ENCODE measurements around the gene ZNF792. TPM values are rescaled to one million over a fixed set of nuclear protein-coding genes. Genes with fewer than 3 reads are reported as not detected.
A peak's percentile ranks its signal among the peaks of the same experiment; 100 is the strongest.
"Not testable (repeated sequence)": the region's sequence is repeated elsewhere in the genome, so short reads cannot be mapped to it uniquely, and the experiment has no call there.

The ZNF792 gene
- total and polyA plus RNA-seq, 5 experiments from 2014 or later, result 9.7 to 35.5 (median 18.7) TPM

DNA sequence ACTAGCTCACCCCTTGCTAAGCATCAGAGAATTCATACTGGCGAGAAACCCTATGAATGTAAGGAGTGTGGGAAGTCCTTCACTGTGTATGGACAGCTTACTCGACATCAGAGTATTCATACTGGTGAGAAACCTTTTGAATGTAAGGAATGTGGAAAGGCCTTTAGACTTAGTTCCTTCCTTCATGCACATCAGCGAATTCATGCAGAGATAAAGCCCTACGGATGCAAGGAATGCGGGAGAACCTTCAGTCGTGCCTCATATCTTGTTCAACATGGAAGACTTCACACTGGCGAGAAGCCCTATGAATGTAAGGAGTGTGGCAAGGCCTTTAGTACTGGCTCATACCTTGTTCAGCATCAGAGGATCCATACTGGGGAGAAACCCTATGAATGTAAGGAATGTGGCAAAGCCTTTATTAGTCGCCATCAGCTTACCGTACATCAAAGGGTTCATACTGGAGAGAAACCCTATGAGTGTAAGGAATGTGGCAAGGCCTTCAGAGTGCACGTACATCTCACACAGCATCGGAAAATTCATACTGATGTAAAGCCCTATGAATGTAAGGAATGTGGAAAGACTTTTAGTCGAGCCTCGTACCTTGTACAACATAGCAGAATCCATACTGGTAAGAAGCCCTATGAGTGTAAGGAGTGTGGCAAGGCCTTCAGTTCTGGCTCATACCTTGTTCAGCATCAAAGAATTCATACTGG is 20.0 kb downstream of the ZNF792 start:
- ATAC-seq (no peak), DNase-seq (no peak)
- no peaks in the 10 kb centered on the region for H3K27me3 Mint-ChIP-seq
- H3K9me3 Mint-ChIP-seq, result peaks cover 18 to 84% (median 54%) of the 10 kb centered on the region in 9 donors
- H3K27ac Mint-ChIP-seq, result no peak overlapping the region
- no peaks in the 10 kb centered on the region for H3K4me1 Mint-ChIP-seq
- H3K4me3 Mint-ChIP-seq, result no peak overlapping the region
- POLR2A ChIA-PET, result interaction anchor here (0.6 to 1.7 kb wide), 2 partner anchors 10 to 1175 kb away, joined by 5 to 8 read pairs; no protein-coding TSS in a partner anchor
- peaks cover 48 to 82% (median 58%) of the 10 kb centered on the region in 3 donors for H3K36me3 Mint-ChIP-seq

GRCh38 chr19:34938886-34939285 is 25.1 kb downstream of the ZNF792 start:
- Mint-ChIP-seq H3K36me3 (peaks cover 55 to 84% (median 68%) of the 10 kb centered on the region in 3 donors), H3K4me1 (peaks cover 0 to 1% (median 0%) of the 10 kb centered on the region in 4 donors), H3K27ac (no peak overlapping the region), H3K27me3 (no peaks in the 10 kb centered on the region), H3K9me3 (peaks cover 7 to 61% (median 40%) of the 10 kb centered on the region in 9 donors), H3K4me3 (no peak overlapping the region)
- POLR2A ChIA-PET, result no interaction called here
- DNase-seq (no peak), ATAC-seq (no peak)

GRCh38 chr19:34936184-34936583 is 27.8 kb downstream of the ZNF792 start:
- DNase-seq, result no peak
- Mint-ChIP-seq H3K36me3 (peaks cover 44 to 75% (median 70%) of the 10 kb centered on the region in 3 donors), H3K4me3 (no peak overlapping the region), H3K4me1 (peaks cover 0 to 1% (median 0%) of the 10 kb centered on the region in 4 donors), H3K9me3 (peaks cover 0 to 35% (median 16%) of the 10 kb centered on the region in 9 donors), H3K27me3 (no peaks in the 10 kb centered on the region), H3K27ac (no peak overlapping the region)
- no peak for ATAC-seq
- POLR2A ChIA-PET, result no interaction called here

DNA sequence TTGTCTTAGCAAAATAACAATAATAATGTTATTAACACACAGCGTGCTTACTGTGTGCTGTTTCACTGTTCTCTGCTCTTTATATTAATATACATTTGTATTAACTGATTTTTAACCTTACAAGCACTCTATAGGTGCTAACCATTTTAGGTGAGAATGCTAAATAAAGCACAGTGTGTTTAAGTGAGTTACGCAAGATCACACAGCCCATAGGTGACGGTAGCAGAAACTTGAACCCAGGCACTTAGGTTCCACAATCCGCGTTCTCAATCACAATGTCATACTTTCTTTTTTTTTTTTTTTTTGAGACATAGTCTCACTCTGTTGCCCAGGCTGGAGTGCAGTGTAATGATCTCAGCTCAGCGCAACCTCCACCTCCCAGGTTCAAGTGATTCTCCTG is 31.5 kb downstream of the ZNF792 start:
- no peak overlapping the region for H3K4me3 Mint-ChIP-seq
- DNase-seq (no peak), ATAC-seq (no peak)
- H3K4me1 Mint-ChIP-seq, result peaks cover 2 to 27% (median 14%) of the 10 kb centered on the region in 4 donors
- H3K36me3 Mint-ChIP-seq, result peaks cover 44 to 67% (median 66%) of the 10 kb centered on the region in 3 donors
- no peak overlapping the region for H3K27ac Mint-ChIP-seq
- POLR2A ChIA-PET, result interaction anchor here (0.6 kb wide), 1 partner anchor 444 kb away, joined by 3 read pairs; no protein-coding TSS in a partner anchor
- peaks cover 0 to 15% (median 8%) of the 10 kb centered on the region in 9 donors for H3K9me3 Mint-ChIP-seq
- no peaks in the 10 kb centered on the region for H3K27me3 Mint-ChIP-seq

DNA sequence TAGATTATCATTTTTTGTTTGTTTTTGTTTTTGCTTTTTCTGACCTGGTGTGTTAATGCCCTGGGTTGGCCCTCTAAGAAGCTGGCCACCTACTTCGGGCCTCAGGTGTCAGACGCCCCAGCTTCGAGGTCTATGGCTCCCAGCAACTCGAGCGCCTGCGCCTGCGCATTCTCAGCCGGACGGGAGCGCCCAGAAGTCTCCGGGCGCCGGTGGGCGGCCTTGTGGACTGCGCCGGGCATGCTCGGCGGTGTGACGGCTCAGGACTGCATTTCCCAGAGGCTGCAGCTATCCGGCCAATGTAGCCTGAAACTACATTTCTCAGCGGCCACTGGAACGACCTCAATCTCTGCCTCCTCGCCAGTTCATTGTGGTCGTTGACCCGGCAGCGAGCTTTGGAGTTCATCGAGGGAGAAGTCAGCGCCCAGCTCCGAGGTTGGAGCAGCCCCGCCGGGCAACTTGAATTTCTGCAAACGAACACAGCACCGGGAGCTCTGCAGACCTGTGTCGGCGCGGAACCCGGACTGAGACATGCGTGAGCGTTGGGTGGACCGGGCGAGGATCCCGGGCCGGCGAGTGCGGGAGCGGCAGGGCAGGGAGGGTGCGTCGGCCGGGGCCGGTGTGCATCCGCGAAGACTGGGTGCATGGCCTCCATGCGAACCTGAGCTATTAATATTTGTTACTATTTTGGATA is 37.2 kb downstream of the ZNF792 start, which contains the start of gene ZNF30:
Gene ZNF30, plus strand, starts transcription at position 219 of the 691 bp plus-strand sequence. CDS start 3,045 bp downstream, outside the sequence.
- Mint-ChIP-seq H3K36me3 (peaks cover 13 to 23% (median 17%) of the 10 kb centered on the region in 3 donors), H3K4me1 (peaks cover 4 to 36% (median 21%) of the 10 kb centered on the region in 4 donors), H3K9me3 (no peaks in the 10 kb centered on the region), H3K27ac (peak within 1 kb of the TSS; percentile 52 to 90 (median 81)), H3K27me3 (peaks cover 0 to 2% (median 0%) of the 10 kb centered on the region in 5 donors), H3K4me3 (peak within 1 kb of the TSS; percentile 89 to 94 (median 92))
- DNase-seq (peak; percentile 52 to 89 (median 77)), ATAC-seq (peak; percentile 99)
- POLR2A ChIA-PET, result interaction anchor here (0.6 to 2.5 kb wide), 12 partner anchors 13 to 1082 kb away, joined by 3 to 17 read pairs (median 4); partner anchors contain the start of genes SCGB2B2, ZNF302, ZNF599 and ZNF792

DNA sequence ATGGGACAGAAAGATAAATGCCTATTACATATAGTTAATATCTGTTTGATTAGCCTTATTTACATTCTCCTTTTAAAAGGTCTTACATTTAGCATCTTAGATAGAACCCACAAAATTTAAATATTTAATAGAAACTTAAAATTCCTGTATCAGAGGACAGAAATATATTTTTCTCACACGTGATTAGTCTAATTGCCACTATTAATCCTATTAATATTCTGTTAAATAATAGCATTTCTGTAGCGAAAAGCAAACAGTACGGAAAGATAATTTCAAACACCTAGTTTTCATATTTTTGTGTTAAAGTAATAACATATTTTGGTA is 37.7 kb downstream of the ZNF792 start:
- ATAC-seq (no peak), DNase-seq (no peak)
- Mint-ChIP-seq H3K4me1 (peaks cover 4 to 36% (median 21%) of the 10 kb centered on the region in 4 donors), H3K27me3 (peaks cover 0 to 2% (median 0%) of the 10 kb centered on the region in 5 donors), H3K36me3 (peaks cover 11 to 18% (median 12%) of the 10 kb centered on the region in 3 donors), H3K27ac (peak overlapping the region in 6 of 10 donors; percentile 52 to 90 (median 84)), H3K9me3 (no peaks in the 10 kb centered on the region), H3K4me3 (peak overlapping the region in 9 of 10 donors; percentile 89 to 94 (median 91))
- POLR2A ChIA-PET, result interaction anchor here (0.6 to 2.5 kb wide), 9 partner anchors 19 to 1083 kb away, joined by 3 to 17 read pairs (median 4); partner anchors contain the start of genes SCGB2B2, ZNF302, ZNF599 and ZNF792

GRCh38 chr19:34925278-34925855 is 38.7 kb downstream of the ZNF792 start:
- Mint-ChIP-seq H3K27me3 (peaks cover 0 to 2% (median 0%) of the 10 kb centered on the region in 5 donors), H3K9me3 (peaks cover 0 to 6% (median 0%) of the 10 kb centered on the region in 9 donors), H3K36me3 (peaks cover 5 to 16% (median 11%) of the 10 kb centered on the region in 3 donors), H3K4me3 (peak overlapping the region in 1 of 10 donors; percentile 94), H3K27ac (peak overlapping the region in 1 of 10 donors; percentile 65), H3K4me1 (peaks cover 4 to 36% (median 21%) of the 10 kb centered on the region in 4 donors)
- DNase-seq (no peak), ATAC-seq (no peak)
- POLR2A ChIA-PET, result interaction anchor here (2.5 kb wide), 1 partner anchor 38 kb away, joined by 10 read pairs; the partner anchor contains the start of gene ZNF792

DNA sequence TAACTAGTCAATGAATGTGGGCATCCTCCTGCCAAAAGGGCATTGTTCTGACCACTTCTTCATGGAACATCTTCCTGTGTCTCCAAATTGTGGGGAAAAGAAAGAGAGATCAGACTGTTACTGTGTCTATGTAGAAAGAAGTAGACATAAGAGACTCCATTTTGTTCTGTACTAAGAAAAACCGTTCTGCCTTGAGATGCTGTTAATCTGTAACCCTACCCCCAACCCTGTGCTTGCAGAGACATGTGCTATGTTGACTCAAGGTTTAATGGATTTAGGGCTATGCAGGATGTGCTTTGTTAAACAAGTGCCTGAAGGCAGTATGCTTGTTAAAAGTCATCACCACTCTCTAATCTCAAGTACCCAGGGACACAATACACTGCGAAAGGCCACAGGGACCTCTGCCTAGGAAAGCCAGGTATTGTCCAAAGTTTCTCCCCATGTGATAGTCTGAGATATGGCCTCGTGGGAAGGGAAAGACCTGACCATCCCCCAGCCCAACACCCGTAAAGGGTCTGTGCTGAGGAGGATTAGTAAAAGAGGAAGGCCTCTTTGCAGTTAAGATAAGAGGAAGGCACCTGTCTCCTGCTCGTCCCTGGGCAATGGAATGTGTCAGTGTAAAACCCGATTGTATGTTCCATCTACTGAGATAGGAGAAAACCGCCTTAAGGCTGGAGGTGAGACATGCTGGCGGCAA is 43.8 kb downstream of the ZNF792 start:
- H3K27me3 Mint-ChIP-seq, POLR2A ChIA-PET, ATAC-seq, H3K4me1 Mint-ChIP-seq, H3K4me3 Mint-ChIP-seq, DNase-seq: not testable (repeated sequence)
- Mint-ChIP-seq H3K9me3 (peaks cover 5 to 41% (median 30%) of the 10 kb centered on the region in 9 donors), H3K27ac (peak overlapping the region in 1 of 10 donors; percentile 56), H3K36me3 (peaks cover 0 to 26% (median 16%) of the 10 kb centered on the region in 3 donors)

GRCh38 chr19:34918190-34918589 is 45.8 kb downstream of the ZNF792 start:
- no peak for ATAC-seq
- peaks cover 0 to 26% (median 16%) of the 10 kb centered on the region in 3 donors for H3K36me3 Mint-ChIP-seq
- no peak overlapping the region for H3K4me3 Mint-ChIP-seq
- no peak overlapping the region for H3K27ac Mint-ChIP-seq
- no peaks in the 10 kb centered on the region for H3K4me1 Mint-ChIP-seq
- POLR2A ChIA-PET, result interaction anchor here (0.6 kb wide), 1 partner anchor 86 kb away, joined by 3 read pairs; no protein-coding TSS in a partner anchor
- DNase-seq, result no peak
- H3K27me3 Mint-ChIP-seq, result peaks cover 0 to under 1% (median 0%) of the 10 kb centered on the region in 5 donors
- H3K9me3 Mint-ChIP-seq, result peaks cover 5 to 44% (median 30%) of the 10 kb centered on the region in 9 donors

- POLR2A ChIA-PET, ATAC-seq, H3K27ac Mint-ChIP-seq, H3K4me1 Mint-ChIP-seq, H3K4me3 Mint-ChIP-seq, H3K27me3 Mint-ChIP-seq, DNase-seq: not testable (repeated sequence)
- peaks cover 0 to 30% (median 16%) of the 10 kb centered on the region in 3 donors for H3K36me3 Mint-ChIP-seq
- peaks cover 8 to 47% (median 32%) of the 10 kb centered on the region in 9 donors for H3K9me3 Mint-ChIP-seq
Observed at GRCh38 chr19:34917144-34917543, 46.9 kb downstream of the ZNF792 start.

DNA sequence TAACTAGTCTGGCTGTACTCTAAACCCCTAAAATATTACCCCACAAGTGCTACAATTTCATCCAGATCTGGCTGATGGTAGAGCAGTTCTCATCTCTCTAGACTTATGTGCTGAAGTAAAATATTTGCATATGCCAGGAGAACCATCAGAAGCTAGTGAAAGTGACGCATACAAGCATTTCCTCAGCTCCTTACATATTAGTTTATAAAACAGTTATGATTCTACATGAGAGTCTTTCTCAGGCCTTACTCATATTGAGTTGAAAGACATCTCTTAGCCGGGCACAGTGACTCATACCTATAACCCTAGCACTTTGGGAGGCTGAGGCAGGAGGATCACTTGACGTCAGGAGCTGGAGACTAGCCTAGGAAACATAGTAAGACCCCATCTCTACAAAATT is 53.3 kb downstream of the ZNF792 start:
- Mint-ChIP-seq H3K27me3 (peaks cover 23 to 38% (median 29%) of the 10 kb centered on the region in 5 donors), H3K4me1 (peaks cover under 1 to 9% (median 2%) of the 10 kb centered on the region in 4 donors), H3K36me3 (peaks cover 0 to 28% (median 3%) of the 10 kb centered on the region in 3 donors), H3K27ac (peak overlapping the region in 1 of 10 donors; percentile 24), H3K9me3 (peaks cover 0 to 28% (median 7%) of the 10 kb centered on the region in 9 donors), H3K4me3 (no peak overlapping the region)
- POLR2A ChIA-PET, result no interaction called here
- no peak for ATAC-seq
- no peak for DNase-seq

Measured in naive thymus-derived CD8-positive, alpha-beta T cell (primary cell).